ENCODE data around the gene TENM3.

TENM3 gene

GRCh38 chr4:182786991-182787390 lies 543.8 kb downstream of the TENM3 start:
- Histone ChIP-seq H3K18ac (ENCODE audit: low read length) (no peak overlapping the region), H3K27ac (replicated peaks; ENCODE audit: low read length) (no peak overlapping the region), H3K4me3 (ENCODE audit: low read length in 2 of 2) (no peak overlapping the region), H3K79me1 (ENCODE audit: low read depth, low read length) (no peaks in the 10 kb centered on the region), H3K27me3 (ENCODE audit: control insufficient read depth in 3 of 3, insufficient read depth in 3 of 3, low read depth in 1 of 3, low read length in 3 of 3) (no peaks in the 10 kb centered on the region), H4K8ac (ENCODE audit: low read depth, low read length) (no peak overlapping the region), H3K4me1 (ENCODE audit: control insufficient read depth in 2 of 2, insufficient read depth in 1 of 2, low read depth in 1 of 2, low read length in 2 of 2) (no peaks in the 10 kb centered on the region), H3K23ac (ENCODE audit: low read depth, low read length, poor library complexity) (no peak overlapping the region), H2BK5ac (ENCODE audit: low read length) (no peak overlapping the region), H3K9ac (ENCODE audit: low read depth, low read length, poor library complexity) (no peak overlapping the region), H2BK12ac (ENCODE audit: low read length) (no peak overlapping the region), H2AFZ (ENCODE audit: low read length) (no peak overlapping the region), H4K91ac (ENCODE audit: low read depth, low read length, poor library complexity) (no peak overlapping the region), H2BK15ac (ENCODE audit: low read length) (no peak overlapping the region), H3K4ac (ENCODE audit: low read length) (no peak overlapping the region), H2AK5ac (ENCODE audit: low read depth, low read length) (no peak overlapping the region), H2BK120ac (ENCODE audit: low read depth, low read length) (no peak overlapping the region), H3K9me3 (replicated peaks in 1 of 2; ENCODE audit: control insufficient read depth in 2 of 2, insufficient read depth in 1 of 2, low read depth in 1 of 2, low read length in 2 of 2) (peaks cover 0 to 4% of the 10 kb centered on the region in 2 donors), H3K36me3 (replicated peaks in 1 of 2; ENCODE audit: control insufficient read depth in 2 of 2, insufficient read depth in 2 of 2, low read length in 2 of 2) (peaks cover 18 to 50% of the 10 kb centered on the region in 2 donors), H3K4me2 (ENCODE audit: insufficient read depth, low read length, poor library complexity, severe bottlenecking) (no peak overlapping the region), H3K14ac (ENCODE audit: low read length) (no peak overlapping the region)
- no CpG with 5 or more reads among the region's 6 CpGs for WGBS, 2 donors (ENCODE audit: extremely low coverage in 2 of 2, insufficient read length in 2 of 2, insufficient replicate concordance in 1 of 2)
- no peak for DNase-seq (ENCODE audit: low spot score)

DNA sequence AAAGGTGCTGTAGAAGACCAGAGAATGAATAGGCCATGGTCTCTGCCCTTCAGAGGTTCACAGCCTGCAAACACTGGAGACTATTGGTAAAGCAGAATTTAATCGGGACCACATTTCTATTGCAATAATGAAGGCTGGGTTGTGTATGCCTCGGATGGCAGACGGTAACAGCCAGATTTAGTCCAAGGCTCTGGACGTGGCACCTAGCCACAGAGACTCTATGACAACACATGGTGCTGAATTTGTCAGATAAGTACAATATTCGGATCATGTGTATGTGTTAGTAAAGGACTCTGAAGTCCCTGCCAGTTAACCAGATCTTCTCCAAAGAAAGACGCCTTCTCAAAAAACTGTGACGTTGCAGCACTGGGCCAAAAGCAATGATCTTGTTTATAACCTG lies 545.0 kb downstream of the TENM3 start:
- Histone ChIP-seq H2BK5ac (ENCODE audit: low read length) (no peak overlapping the region), H2BK120ac (ENCODE audit: low read depth, low read length) (no peak overlapping the region), H3K9me3 (replicated peaks in 1 of 2; ENCODE audit: control insufficient read depth in 2 of 2, insufficient read depth in 1 of 2, low read depth in 1 of 2, low read length in 2 of 2) (peaks cover 0 to 7% of the 10 kb centered on the region in 2 donors), H3K4me3 (ENCODE audit: low read length in 2 of 2) (no peak overlapping the region), H2BK15ac (ENCODE audit: low read length) (no peak overlapping the region), H3K4me2 (ENCODE audit: insufficient read depth, low read length, poor library complexity, severe bottlenecking) (no peak overlapping the region), H3K14ac (ENCODE audit: low read length) (no peak overlapping the region), H2AFZ (ENCODE audit: low read length) (no peak overlapping the region), H2BK12ac (ENCODE audit: low read length) (no peak overlapping the region), H3K4me1 (ENCODE audit: control insufficient read depth in 2 of 2, insufficient read depth in 1 of 2, low read depth in 1 of 2, low read length in 2 of 2) (no peaks in the 10 kb centered on the region), H4K8ac (ENCODE audit: low read depth, low read length) (no peak overlapping the region), H3K9ac (ENCODE audit: low read depth, low read length, poor library complexity) (no peak overlapping the region), H2AK5ac (ENCODE audit: low read depth, low read length) (no peak overlapping the region), H3K18ac (ENCODE audit: low read length) (no peak overlapping the region), H3K27me3 (ENCODE audit: control insufficient read depth in 3 of 3, insufficient read depth in 3 of 3, low read depth in 1 of 3, low read length in 3 of 3) (no peaks in the 10 kb centered on the region), H3K27ac (replicated peaks; ENCODE audit: low read length) (no peak overlapping the region), H3K36me3 (replicated peaks in 1 of 2; ENCODE audit: control insufficient read depth in 2 of 2, insufficient read depth in 2 of 2, low read length in 2 of 2) (peaks cover 26 to 62% of the 10 kb centered on the region in 2 donors), H3K79me1 (ENCODE audit: low read depth, low read length) (no peaks in the 10 kb centered on the region), H3K23ac (ENCODE audit: low read depth, low read length, poor library complexity) (no peak overlapping the region), H3K4ac (ENCODE audit: low read length) (no peak overlapping the region), H4K91ac (ENCODE audit: low read depth, low read length, poor library complexity) (no peak overlapping the region)
- no peak for DNase-seq (ENCODE audit: low spot score)
- WGBS, 2 donors (ENCODE audit: extremely low coverage in 2 of 2, insufficient read length in 2 of 2, insufficient replicate concordance in 1 of 2), result no CpG with 5 or more reads among the region's 7 CpGs

GRCh38 chr4:182789529-182789928 lies 546.3 kb downstream of the TENM3 start:
- no peak overlapping the region for H4K91ac ChIP-seq (ENCODE audit: low read depth, low read length, poor library complexity)
- no peak overlapping the region for H3K4ac ChIP-seq (ENCODE audit: low read length)
- no peak for DNase-seq (ENCODE audit: low spot score)
- H2BK5ac ChIP-seq (ENCODE audit: low read length), result no peak overlapping the region
- no peak overlapping the region for H3K4me2 ChIP-seq (ENCODE audit: insufficient read depth, low read length, poor library complexity, severe bottlenecking)
- WGBS, 2 donors (ENCODE audit: extremely low coverage in 2 of 2, insufficient read length in 2 of 2, insufficient replicate concordance in 1 of 2), result no CpG with 5 or more reads among the region's 7 CpGs
- no peak overlapping the region for H3K14ac ChIP-seq (ENCODE audit: low read length)
- no peaks in the 10 kb centered on the region for H3K27me3 ChIP-seq (ENCODE audit: control insufficient read depth in 3 of 3, insufficient read depth in 3 of 3, low read depth in 1 of 3, low read length in 3 of 3)
- H4K8ac ChIP-seq (ENCODE audit: low read depth, low read length), result no peak overlapping the region
- H2AK5ac ChIP-seq (ENCODE audit: low read depth, low read length), result no peak overlapping the region
- H3K79me1 ChIP-seq (ENCODE audit: low read depth, low read length), result no peaks in the 10 kb centered on the region
- H3K23ac ChIP-seq (ENCODE audit: low read depth, low read length, poor library complexity), result no peak overlapping the region
- no peak overlapping the region for H2BK15ac ChIP-seq (ENCODE audit: low read length)
- H3K18ac ChIP-seq (ENCODE audit: low read length), result no peak overlapping the region
- H3K4me3 ChIP-seq (ENCODE audit: low read length in 2 of 2), result no peak overlapping the region
- no peak overlapping the region for H2AFZ ChIP-seq (ENCODE audit: low read length)
- H3K27ac ChIP-seq (replicated peaks; ENCODE audit: low read length), result no peak overlapping the region
- H3K4me1 ChIP-seq (ENCODE audit: control insufficient read depth in 2 of 2, insufficient read depth in 1 of 2, low read depth in 1 of 2, low read length in 2 of 2), result no peaks in the 10 kb centered on the region
- H3K36me3 ChIP-seq (replicated peaks in 1 of 2; ENCODE audit: control insufficient read depth in 2 of 2, insufficient read depth in 2 of 2, low read length in 2 of 2), result peaks cover 34 to 75% of the 10 kb centered on the region in 2 donors
- peaks cover 0 to 20% of the 10 kb centered on the region in 2 donors for H3K9me3 ChIP-seq (replicated peaks in 1 of 2; ENCODE audit: control insufficient read depth in 2 of 2, insufficient read depth in 1 of 2, low read depth in 1 of 2, low read length in 2 of 2)
- H3K9ac ChIP-seq (ENCODE audit: low read depth, low read length, poor library complexity), result no peak overlapping the region
- no peak overlapping the region for H2BK12ac ChIP-seq (ENCODE audit: low read length)
- no peak overlapping the region for H2BK120ac ChIP-seq (ENCODE audit: low read depth, low read length)

DNA sequence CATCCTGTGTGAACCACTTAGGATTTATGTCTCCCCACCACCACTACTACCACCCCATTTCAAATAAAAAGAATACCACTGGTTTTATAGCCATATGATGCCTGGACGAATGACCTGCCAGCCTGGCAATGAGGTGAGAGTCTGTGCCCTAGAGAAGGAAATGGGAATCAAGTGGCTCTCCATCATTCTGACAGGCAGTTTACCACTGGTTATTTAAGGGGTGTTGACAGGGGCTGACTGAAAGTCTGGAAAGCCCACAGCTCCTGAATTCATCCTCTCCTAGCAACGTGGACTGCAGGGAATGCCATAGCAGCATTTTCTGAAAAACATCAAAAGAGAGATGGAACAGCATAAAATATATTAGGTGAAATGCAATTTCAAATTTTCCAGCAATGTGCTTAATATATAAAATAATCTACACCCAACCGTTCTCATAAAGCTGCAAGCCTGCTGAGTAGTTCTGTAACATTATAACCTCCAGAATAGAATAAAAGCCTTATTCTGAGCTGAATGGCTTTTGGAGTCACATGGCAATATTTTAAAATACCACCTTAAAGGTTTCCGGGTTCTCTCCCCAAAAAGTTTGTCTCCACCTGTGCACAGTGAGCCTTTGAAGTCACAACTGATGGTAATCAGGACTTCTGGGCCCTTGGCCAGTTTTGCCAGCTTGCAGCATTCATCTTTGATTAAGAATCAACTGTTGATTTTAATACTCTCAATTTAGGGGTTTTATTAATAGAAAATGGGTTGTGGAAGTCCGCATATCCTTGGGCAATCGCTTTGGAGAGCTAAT lies 552.4 kb downstream of the TENM3 start:
- Histone ChIP-seq H3K4me1 (ENCODE audit: control insufficient read depth in 2 of 2, insufficient read depth in 1 of 2, low read depth in 1 of 2, low read length in 2 of 2) (no peaks in the 10 kb centered on the region), H3K36me3 (replicated peaks in 1 of 2; ENCODE audit: control insufficient read depth in 2 of 2, insufficient read depth in 2 of 2, low read length in 2 of 2) (peaks cover 47 to 97% of the 10 kb centered on the region in 2 donors), H2BK5ac (ENCODE audit: low read length) (no peak overlapping the region), H3K9me3 (replicated peaks in 1 of 2; ENCODE audit: control insufficient read depth in 2 of 2, insufficient read depth in 1 of 2, low read depth in 1 of 2, low read length in 2 of 2) (peaks cover 8 to 46% of the 10 kb centered on the region in 2 donors), H2BK15ac (ENCODE audit: low read length) (no peak overlapping the region), H2AFZ (ENCODE audit: low read length) (no peak overlapping the region), H3K4me2 (ENCODE audit: insufficient read depth, low read length, poor library complexity, severe bottlenecking) (no peak overlapping the region), H3K4me3 (ENCODE audit: low read length in 2 of 2) (no peak overlapping the region), H3K23ac (ENCODE audit: low read depth, low read length, poor library complexity) (no peak overlapping the region), H3K14ac (ENCODE audit: low read length) (no peak overlapping the region), H2BK120ac (ENCODE audit: low read depth, low read length) (no peak overlapping the region), H2AK5ac (ENCODE audit: low read depth, low read length) (no peak overlapping the region), H2BK12ac (ENCODE audit: low read length) (no peak overlapping the region), H3K4ac (ENCODE audit: low read length) (no peak overlapping the region), H4K91ac (ENCODE audit: low read depth, low read length, poor library complexity) (no peak overlapping the region), H3K9ac (ENCODE audit: low read depth, low read length, poor library complexity) (no peak overlapping the region), H4K8ac (ENCODE audit: low read depth, low read length) (no peak overlapping the region), H3K79me1 (ENCODE audit: low read depth, low read length) (peaks cover 4% of the 10 kb centered on the region), H3K27ac (replicated peaks; ENCODE audit: low read length) (no peak overlapping the region), H3K18ac (ENCODE audit: low read length) (no peak overlapping the region), H3K27me3 (ENCODE audit: control insufficient read depth in 3 of 3, insufficient read depth in 3 of 3, low read depth in 1 of 3, low read length in 3 of 3) (no peaks in the 10 kb centered on the region)
- WGBS, 2 donors (ENCODE audit: extremely low coverage in 2 of 2, insufficient read length in 2 of 2, insufficient replicate concordance in 1 of 2), result no CpG with 5 or more reads among the region's 6 CpGs
- DNase-seq (ENCODE audit: low spot score), result no peak

Measured in neuronal stem cell (in vitro differentiated cells).